Endothelial cell (in vitro differentiated cells): ENCODE data around the gene AFG3L2. TPM values are rescaled to one million over a fixed set of nuclear protein-coding genes. Genes with fewer than 3 reads are reported as not detected.
A peak's percentile ranks its signal among the peaks of the same experiment; 100 is the strongest.

Experiments
- DNase-seq: peaks from one replicate; pipeline ENCODE4 v3.0.0; 2021; ENCODE audit warnings: low spot score
- H3K27ac Mint-ChIP-seq: one replicate; pipeline ENCODE4 v1.8.0; 2021; ENCODE audit warnings: mixed read lengths, inconsistent platforms; ENCODE audit not compliant: unreplicated experiment
- H3K27me3 Mint-ChIP-seq: one replicate; pipeline ENCODE4 v1.8.0; 2021; ENCODE audit warnings: mild to moderate bottlenecking, moderate library complexity, mixed read lengths, inconsistent platforms; ENCODE audit not compliant: unreplicated experiment
- H3K36me3 Mint-ChIP-seq: one replicate; pipeline ENCODE4 v1.8.0; 2021; ENCODE audit warnings: mild to moderate bottlenecking, low read depth, mixed read lengths, inconsistent platforms; ENCODE audit not compliant: unreplicated experiment
- H3K4me1 Mint-ChIP-seq: one replicate; pipeline ENCODE4 v1.8.0; 2021; ENCODE audit warnings: mild to moderate bottlenecking, mixed read lengths, inconsistent platforms; ENCODE audit not compliant: unreplicated experiment
- H3K4me3 Mint-ChIP-seq: one replicate; pipeline ENCODE4 v1.8.0; 2021; ENCODE audit warnings: mild to moderate bottlenecking, mixed read lengths, inconsistent platforms; ENCODE audit not compliant: unreplicated experiment
- H3K9me3 Mint-ChIP-seq: one replicate; pipeline ENCODE4 v1.8.0; 2021; ENCODE audit warnings: mixed read lengths, inconsistent platforms; ENCODE audit not compliant: unreplicated experiment
- total RNA-seq: library from RNA; stranded (reverse); fragmentation: NEBNext Ultra II Directional; extraction: Animal tissue kit (Norgen Biotek cat#: 25700); gene quantifications from one replicate; pipeline ENCODE4 v1.2.1, GENCODE V29; 2021; ENCODE audit not compliant: unreplicated experiment
- TF ChIP-seq, protein P1 (sequence below): fragments of 200-600 bp; sonication (generic); IDR thresholded peaks from one replicate; pipeline ENCODE4 v1.5.0; 2021; ENCODE audit warnings: antibody characterized with exemption; ENCODE audit not compliant: unreplicated experiment

Gene AFG3L2
- total RNA-seq, 1 donor from 2014 or later = 47.7 TPM

DNA sequence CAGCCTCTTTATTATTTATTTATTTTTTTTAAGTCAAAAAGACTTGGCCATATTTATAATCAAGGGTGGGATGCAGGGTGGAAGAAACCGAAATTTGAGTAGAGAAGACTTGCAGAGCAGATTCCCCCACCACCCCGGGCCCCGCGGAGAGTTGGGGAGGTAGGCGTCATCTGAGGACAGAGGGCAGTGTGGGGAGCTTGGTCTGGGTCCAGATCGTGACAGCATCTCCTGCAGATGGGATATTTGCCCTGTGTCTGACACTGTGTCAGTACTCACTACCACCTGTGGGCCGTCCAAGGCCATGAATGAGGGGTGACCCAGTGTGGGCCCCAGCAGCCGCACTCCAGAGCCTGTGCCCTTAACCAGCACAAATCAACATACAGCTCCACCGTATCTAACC is 20.2 kb upstream of the AFG3L2 start:
- Mint-ChIP-seq H3K36me3 (no peaks in the 10 kb centered on the region), H3K27ac (no peak overlapping the region), H3K4me1 (peaks cover 3% of the 10 kb centered on the region), H3K9me3 (no peaks in the 10 kb centered on the region), H3K27me3 (peaks cover 1% of the 10 kb centered on the region), H3K4me3 (no peak overlapping the region)
- DNase-seq = no peak
- TF ChIP-seq, protein P1, sequence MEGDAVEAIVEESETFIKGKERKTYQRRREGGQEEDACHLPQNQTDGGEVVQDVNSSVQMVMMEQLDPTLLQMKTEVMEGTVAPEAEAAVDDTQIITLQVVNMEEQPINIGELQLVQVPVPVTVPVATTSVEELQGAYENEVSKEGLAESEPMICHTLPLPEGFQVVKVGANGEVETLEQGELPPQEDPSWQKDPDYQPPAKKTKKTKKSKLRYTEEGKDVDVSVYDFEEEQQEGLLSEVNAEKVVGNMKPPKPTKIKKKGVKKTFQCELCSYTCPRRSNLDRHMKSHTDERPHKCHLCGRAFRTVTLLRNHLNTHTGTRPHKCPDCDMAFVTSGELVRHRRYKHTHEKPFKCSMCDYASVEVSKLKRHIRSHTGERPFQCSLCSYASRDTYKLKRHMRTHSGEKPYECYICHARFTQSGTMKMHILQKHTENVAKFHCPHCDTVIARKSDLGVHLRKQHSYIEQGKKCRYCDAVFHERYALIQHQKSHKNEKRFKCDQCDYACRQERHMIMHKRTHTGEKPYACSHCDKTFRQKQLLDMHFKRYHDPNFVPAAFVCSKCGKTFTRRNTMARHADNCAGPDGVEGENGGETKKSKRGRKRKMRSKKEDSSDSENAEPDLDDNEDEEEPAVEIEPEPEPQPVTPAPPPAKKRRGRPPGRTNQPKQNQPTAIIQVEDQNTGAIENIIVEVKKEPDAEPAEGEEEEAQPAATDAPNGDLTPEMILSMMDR = no peak

DNA sequence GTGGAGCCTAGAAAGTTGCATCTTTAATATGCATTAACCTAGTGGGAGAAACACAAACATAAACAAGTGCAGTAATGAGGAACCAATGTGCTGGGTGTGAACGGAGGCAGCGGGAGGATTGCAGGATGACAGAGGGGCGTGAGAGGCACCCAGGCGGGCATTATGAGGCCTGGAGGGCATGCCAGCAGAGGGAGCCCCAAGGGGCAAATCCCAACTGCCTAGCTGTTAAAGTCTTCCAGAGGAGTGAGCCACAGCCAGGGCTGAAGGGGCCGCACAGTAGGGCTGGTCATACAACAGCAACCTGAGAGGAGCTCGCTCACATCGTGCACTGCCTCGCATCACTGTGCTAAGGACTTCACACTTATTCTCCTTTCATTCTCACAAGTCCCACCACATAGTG is 17.4 kb upstream of the AFG3L2 start:
- Mint-ChIP-seq H3K9me3 (no peaks in the 10 kb centered on the region), H3K27ac (no peak overlapping the region), H3K27me3 (peaks cover 1% of the 10 kb centered on the region), H3K4me3 (no peak overlapping the region), H3K4me1 (peaks cover 3% of the 10 kb centered on the region), H3K36me3 (no peaks in the 10 kb centered on the region)
- TF ChIP-seq, protein P1 = no peak
- DNase-seq = peak; percentile 22

DNA sequence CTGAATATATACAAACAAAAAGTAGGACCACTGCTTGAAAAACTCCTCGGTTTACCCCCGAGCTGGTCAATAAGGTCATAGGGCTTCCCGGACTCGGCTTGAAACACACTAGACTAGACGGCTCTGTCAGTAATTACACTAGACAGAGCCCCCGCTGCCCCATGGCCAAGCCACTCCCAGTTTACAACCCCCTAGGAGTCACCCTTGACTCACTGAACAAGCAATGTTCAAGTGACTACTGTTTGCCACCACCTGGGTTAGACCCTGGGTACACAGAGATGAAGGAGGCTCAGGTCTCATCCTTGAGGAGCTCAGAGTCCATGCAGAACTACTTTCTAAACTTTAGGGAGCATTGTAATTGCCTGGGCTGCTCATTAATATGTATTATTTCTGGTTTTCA is 17.0 kb upstream of the AFG3L2 start:
- Mint-ChIP-seq H3K27ac (no peak overlapping the region), H3K4me3 (no peak overlapping the region), H3K4me1 (peaks cover 3% of the 10 kb centered on the region), H3K27me3 (peaks cover 1% of the 10 kb centered on the region), H3K9me3 (no peaks in the 10 kb centered on the region), H3K36me3 (no peaks in the 10 kb centered on the region)
- TF ChIP-seq, protein P1 = no peak
- no peak for DNase-seq

DNA sequence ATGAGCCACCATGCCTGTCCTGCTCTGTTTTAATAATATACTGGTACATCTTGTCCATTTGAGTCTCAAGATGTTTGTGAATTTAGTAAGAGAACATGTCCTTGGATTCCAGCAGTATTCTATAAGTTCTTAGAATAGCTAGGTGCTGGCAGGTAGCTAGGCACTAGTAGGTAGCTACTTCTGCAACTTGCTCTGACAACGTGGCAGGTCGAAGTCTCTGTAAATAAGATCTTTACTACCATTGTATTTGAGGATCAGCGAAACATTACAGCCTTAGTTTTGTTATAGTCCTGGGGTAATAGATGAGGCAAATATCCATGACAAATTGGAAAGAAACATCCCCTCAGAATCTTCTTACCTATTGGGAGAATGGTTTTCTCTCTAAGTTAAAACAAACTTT is 16.5 kb upstream of the AFG3L2 start:
- no peaks in the 10 kb centered on the region for H3K36me3 Mint-ChIP-seq
- H3K4me3 Mint-ChIP-seq = no peak overlapping the region
- no peaks in the 10 kb centered on the region for H3K9me3 Mint-ChIP-seq
- TF ChIP-seq, protein P1 = no peak
- no peak for DNase-seq
- peaks cover 3% of the 10 kb centered on the region for H3K4me1 Mint-ChIP-seq
- no peak overlapping the region for H3K27ac Mint-ChIP-seq
- peaks cover 1% of the 10 kb centered on the region for H3K27me3 Mint-ChIP-seq

DNA sequence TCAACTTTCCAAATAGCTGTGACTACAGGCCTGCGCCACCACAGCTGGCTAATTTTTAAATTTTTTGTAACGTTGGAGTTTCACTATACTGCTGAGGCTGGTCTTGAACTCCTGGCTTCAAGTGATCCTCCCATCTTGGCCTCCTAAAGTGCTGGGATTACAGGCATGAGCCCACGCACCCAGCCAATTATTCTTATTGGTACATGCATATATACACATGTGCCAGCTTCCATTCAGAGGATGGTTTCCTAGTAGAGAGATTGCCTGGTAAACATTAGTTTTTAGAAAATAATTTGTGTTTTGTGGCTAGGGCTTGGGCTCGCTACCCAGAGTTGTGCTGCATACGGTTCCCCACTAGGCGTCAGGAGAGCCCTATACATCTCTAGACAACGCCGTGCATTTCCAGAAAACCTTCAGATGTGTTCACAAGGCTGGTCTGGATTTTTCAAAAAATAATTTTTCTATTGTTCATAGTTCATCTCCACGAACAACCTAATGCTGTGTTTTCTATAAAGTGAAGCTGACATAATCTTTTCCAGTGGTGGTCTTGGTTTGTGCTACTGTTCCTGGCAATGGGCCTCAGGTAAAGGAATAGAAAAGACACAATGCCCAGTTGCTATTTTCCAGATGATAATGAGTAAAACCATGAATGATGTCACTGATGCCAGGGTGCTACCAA is 14.6 kb upstream of the AFG3L2 start:
- H3K4me1 Mint-ChIP-seq = peaks cover 3% of the 10 kb centered on the region
- H3K27ac Mint-ChIP-seq = no peak overlapping the region
- H3K27me3 Mint-ChIP-seq = peaks cover 1% of the 10 kb centered on the region
- no peaks in the 10 kb centered on the region for H3K36me3 Mint-ChIP-seq
- TF ChIP-seq, protein P1 = peak; percentile 51
- H3K9me3 Mint-ChIP-seq = no peaks in the 10 kb centered on the region
- peak; percentile 55 for DNase-seq
- H3K4me3 Mint-ChIP-seq = no peak overlapping the region
